GM21717 (cell line): Measurements from ENCODE around the gene AJAP1.

ENCODE experiments used
- ATAC-seq: cut with Tn5 transposase; IDR thresholded peaks from one replicate; pipeline ENCODE4 v1.9.1; 2021; ENCODE audit warnings: mild to moderate bottlenecking, moderate library complexity; ENCODE audit not compliant: unreplicated experiment

The AJAP1 gene

DNA sequence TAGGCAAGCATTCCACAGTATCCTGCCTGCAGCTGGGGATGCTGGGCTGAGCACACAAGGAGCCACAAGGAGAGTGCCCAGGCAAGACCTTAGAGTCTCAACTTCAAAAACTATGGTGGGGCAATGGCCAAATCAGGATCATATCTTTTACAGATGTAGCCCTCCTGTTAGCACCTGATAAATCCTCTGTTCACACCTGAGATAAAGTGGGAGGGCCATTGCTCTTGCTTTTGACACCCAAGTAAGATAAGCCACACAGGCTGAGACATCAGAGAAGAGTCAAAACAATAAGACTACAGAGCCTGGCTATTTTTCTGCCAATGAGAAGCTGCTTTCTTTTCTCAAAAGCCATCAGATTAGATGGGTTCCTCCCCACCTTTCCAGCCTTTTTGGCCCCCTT, 148.9 kb downstream of the AJAP1 start:
- no peak for ATAC-seq

DNA sequence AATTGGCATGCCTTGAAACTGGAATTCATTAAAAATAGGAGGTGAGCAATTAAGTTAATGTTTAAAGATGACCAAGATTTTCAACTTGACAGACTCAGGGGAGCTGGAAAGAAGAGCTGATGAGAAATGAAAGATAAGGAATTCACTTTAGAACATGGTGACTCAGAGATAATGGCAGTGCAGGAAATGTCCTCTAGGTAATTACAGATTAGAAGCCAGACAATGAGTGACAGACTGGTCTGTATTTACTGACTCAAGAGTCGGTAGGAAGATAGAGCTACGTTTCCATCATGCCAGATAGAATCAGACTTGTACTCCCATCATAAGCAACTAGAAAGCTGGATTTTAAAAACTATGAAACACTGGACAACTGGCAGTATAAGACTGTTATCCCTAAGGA, 151.6 kb downstream of the AJAP1 start:
- ATAC-seq: no peak

DNA sequence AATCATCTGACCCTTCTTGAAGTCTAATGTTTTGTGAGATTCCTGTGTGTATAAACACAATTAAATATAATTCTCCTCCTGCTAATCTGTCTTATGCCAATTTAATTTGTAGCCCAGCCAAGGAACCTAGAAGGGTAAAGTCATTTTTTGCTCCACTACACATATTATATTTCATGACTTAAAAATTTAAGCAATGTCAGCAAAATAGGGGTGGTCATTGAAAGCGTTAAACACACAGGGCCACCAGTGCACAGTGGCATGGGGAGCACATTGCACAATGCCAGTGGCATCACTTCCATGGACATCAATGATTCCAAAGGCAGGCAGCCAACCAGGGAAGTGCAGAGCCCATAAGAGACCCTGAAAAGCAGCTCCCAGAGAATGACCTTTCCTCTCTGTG, 166.1 kb downstream of the AJAP1 start:
- ATAC-seq: no peak

DNA sequence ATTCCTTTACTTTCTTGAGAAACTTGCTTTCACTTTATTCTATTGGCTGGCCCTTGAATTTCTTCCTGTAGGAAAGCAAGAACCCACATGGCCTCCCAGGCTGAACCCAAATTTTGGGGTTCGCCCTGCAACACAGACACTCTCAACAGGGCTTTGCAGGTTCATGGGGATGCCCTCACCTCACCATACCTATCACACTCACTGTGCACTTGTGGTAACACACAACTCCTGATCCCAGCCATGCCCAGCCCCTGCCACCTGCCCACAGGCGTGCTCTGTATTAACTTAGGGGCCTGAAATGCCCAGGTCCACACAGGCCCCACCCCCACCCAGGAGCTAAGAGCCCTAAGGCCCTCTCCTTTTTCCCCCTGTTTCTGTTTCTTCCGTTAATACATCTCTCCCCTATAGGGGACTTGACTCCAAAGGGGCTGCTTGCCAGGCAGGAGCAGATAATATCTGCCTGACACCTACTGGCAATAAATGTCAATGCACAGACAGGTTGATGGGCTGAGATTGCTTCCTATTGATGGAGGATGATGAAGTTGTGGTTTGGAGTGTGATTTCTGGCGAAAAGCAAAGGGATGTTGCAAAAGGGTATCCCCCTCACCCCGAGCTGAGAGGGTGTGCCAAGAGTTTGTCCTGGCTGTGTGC, 171.5 kb downstream of the AJAP1 start:
- ATAC-seq: no peak

DNA sequence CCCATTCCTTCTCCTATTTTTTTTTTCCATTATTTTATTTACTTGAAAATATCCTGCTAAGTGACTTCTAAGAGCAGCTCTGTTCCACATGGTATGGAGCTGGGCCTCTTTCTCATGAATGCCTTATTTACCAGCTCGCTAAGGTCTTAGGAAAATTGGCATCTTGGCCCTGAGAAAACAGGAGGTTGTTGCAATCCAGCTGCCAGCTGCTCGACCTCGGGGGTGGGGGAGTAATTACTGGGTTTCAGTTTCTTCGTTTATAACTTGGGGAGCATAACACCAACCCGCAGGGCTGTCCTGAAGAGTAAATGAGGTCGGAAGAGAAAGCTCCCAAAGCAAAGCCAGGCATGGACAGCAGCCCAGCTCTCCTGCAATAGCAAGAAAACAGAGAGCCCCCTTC, 176.3 kb downstream of the AJAP1 start:
- no peak for ATAC-seq

DNA sequence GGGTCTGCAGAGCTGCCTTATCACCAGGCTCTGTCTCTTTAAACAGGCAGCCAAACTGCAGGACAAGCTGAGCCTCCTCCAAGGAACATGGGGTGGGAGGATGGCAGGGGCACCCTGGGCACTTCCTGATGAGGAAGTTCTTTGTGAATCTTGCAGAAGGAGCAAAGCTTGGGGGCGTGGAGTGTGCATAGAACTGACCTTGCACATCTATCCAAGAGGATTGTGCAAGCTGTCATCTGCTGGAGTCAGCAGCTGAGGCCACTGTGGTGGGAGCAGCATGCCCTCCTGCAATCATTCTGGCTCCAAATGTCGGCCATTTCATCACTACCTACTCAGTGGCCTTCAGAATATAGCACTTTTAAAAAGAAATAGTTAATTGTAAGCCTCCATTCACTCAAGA, 182.2 kb downstream of the AJAP1 start:
- ATAC-seq: no peak

DNA sequence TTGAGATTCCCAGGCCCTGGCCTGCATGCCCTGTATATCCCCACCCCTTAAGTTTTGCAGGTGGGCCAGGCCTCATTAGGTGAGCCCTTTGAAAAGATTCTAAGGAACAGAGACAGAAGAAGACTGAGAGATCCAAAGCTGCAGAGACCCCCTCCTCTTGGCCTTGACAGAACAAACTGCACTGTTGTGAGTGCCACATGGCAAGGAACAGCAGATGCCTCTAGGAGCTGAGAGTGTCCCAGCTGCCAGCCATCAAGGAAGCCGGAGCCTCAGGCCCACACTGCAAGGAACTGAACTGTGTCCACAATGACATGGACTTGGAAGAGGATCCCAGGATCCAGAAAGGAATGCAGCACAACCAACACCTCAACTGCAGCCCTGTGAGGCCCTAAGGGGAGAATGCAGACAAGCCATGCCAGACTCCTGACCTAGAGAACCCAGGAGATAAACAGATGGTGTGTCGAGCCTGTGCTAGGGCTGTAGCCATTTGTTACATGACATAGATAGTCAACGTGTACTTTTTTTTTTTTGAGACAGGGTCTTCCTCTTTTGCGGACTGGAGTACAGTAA, 182.7 kb downstream of the AJAP1 start:
- no peak for ATAC-seq

DNA sequence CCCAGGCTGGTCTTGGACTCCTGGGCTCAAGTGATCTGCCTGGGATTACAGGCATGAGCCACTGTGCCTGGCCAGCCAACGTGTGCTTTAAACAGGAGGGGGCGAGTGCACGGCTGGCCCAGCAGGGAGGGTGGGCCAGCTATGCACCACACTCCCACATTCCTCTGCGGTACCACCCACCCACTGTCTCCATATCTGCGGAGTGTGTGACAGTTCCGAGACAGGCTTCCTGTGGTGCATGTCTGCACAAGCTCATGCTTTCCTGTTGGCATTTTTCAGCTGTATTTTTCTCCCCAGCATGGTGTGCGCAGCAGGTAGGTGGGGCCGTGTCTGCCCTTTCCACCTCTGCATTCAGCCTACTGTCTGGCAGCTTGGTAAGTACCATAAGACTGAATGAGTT, 183.3 kb downstream of the AJAP1 start:
- no peak for ATAC-seq

DNA sequence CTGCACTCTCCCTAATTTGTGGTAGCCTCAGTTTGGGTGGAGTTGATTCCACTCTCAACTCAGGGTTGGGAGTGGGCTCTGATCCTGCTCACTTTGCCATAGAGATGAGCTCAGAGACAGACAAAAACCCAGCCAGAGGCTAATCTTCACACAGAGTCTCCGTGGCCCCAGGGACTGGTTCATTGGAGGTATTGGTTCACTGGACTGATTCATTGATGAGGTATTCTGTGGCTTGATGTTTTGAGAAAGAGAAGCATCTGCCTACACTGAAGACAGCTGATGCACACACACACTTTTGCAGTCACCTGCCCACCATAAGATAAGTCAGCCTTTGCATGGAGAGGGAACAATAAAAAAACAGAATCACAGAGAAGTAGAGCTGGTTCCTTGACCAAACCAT, 183.8 kb downstream of the AJAP1 start:
- no peak for ATAC-seq
